HepG2 (cell line): ENCODE data around the gene COX6A2. TPM values are rescaled to one million over a fixed set of nuclear protein-coding genes. Genes with fewer than 3 reads are reported as not detected.

Experiments used
- ATAC-seq: fragments of 200-7000 bp; cut with Tn5 transposase; 3 replicates; pipeline ENCODE4 v1.9.1; 2020; ENCODE audit warnings: mild to moderate bottlenecking, moderate library complexity
- BruUV-seq: library from RNA; stranded (reverse); fragments of 400-500 nt; replicated peaks from 2 replicates; lab custom pipeline; 2021; lab: Mats Ljungman, UMichigan
- CTCF ChIA-PET: fragments of 300-600 bp; formaldehyde crosslinking; extraction: SDS; loops from one replicate; lab custom pipeline; 2021; ENCODE audit warnings: low total read pairs, inconsistent platforms, low intra/inter-chr PET ratio; lab: Yijun Ruan, JAX
- POLR2A ChIA-PET: fragments of 350-600 bp; sonication (Branson Sonifier 250); formaldehyde crosslinking; loops from one replicate; lab custom pipeline; 2020; ENCODE audit warnings: antibody characterized with exemption, inconsistent platforms; lab: Yijun Ruan, JAX
- DNase-seq: peaks from one replicate; pipeline ENCODE4 v3.0.0-alpha.2; 2015; ENCODE audit warnings: low spot score
- FAIRE-seq: peaks from 3 replicates; lab custom pipeline; 2011; peaks lifted over from hg19 to GRCh38; lab: Jason Lieb, UNC
- H2AFZ ChIP-seq: one replicate; pipeline ENCODE4 v1.6.1; 2011; ENCODE audit warnings: low read length, inconsistent platforms
- H3K27ac ChIP-seq: fragments of 300-600 bp; 3 replicates; pipeline ENCODE4 v1.8.0; 2011; ENCODE audit warnings: mixed run types, mild to moderate bottlenecking, mixed read lengths, low read length, inconsistent platforms; ENCODE audit not compliant: insufficient read depth; ENCODE audit errors: extremely low read length
- H3K27me3 ChIP-seq, 2 experiments: fragments of 200-600 bp in 1 of 2; 2 replicates in 1 of 2; 3 replicates in 1 of 2; pipeline versions ENCODE4 v1.6.0 to v1.8.0; 2011; ENCODE audit warnings: low read length in 2 of 2, mild to moderate bottlenecking in 2 of 2, moderate library complexity in 2 of 2, inconsistent platforms in 1 of 2; ENCODE audit not compliant: insufficient read depth in 2 of 2, control insufficient read depth in 1 of 2
- H3K36me3 ChIP-seq, 2 experiments: fragments of 200-600 bp in 1 of 2; replicated peaks in 1 of 2; 2 replicates in 1 of 2; 3 replicates in 1 of 2; pipeline versions ENCODE4 v1.5.1 to v1.8.0; 2011; ENCODE audit warnings: low read length in 2 of 2, inconsistent platforms in 1 of 2; ENCODE audit not compliant: insufficient read depth in 2 of 2, control insufficient read depth in 1 of 2
- H3K4me1 ChIP-seq: 2 replicates; pipeline ENCODE4 v1.5.1; 2012; ENCODE audit warnings: low read length, inconsistent platforms; ENCODE audit not compliant: insufficient read depth
- H3K4me2 ChIP-seq: 2 replicates; pipeline ENCODE4 v1.6.0; 2011; ENCODE audit warnings: low read depth, low read length, inconsistent platforms
- H3K4me3 ChIP-seq, 3 experiments: fragments of 200-600 bp in 1 of 3; sonication (generic), shearing (Covaris generic) in 1 of 3; replicated peaks in 1 of 3; 2 replicates each; pipeline ENCODE4 v1.5.1; 2011 to 2016; ENCODE audit warnings: low read length in 3 of 3, inconsistent platforms in 2 of 3, low read depth in 2 of 3, mild to moderate bottlenecking in 2 of 3, control low read depth in 1 of 3, mixed read lengths in 1 of 3; ENCODE audit not compliant: insufficient read depth in 1 of 3
- H3K79me2 ChIP-seq: one replicate; pipeline ENCODE4 v1.6.1; 2011; ENCODE audit warnings: low read length, inconsistent platforms; ENCODE audit not compliant: insufficient read depth
- H3K9ac ChIP-seq: 2 replicates; pipeline ENCODE4 v1.6.0; 2011; ENCODE audit warnings: mild to moderate bottlenecking, low read depth, low read length, inconsistent platforms; ENCODE audit not compliant: insufficient read depth
- H3K9me3 ChIP-seq: 2 replicates; pipeline ENCODE4 v1.5.1; 2012; ENCODE audit warnings: mild to moderate bottlenecking, low read length
- H4K20me1 ChIP-seq: 2 replicates; pipeline ENCODE4 v1.6.0; 2011; ENCODE audit warnings: inconsistent platforms, mild to moderate bottlenecking, low read length, moderate library complexity; ENCODE audit not compliant: insufficient read depth
- AGO2 ChIP-seq: fragments of 200-400 bp; formaldehyde crosslinking; optimal IDR thresholded peaks from 2 replicates; pipeline ENCODE3; 2017; ENCODE audit warnings: mild to moderate bottlenecking, low read depth, low read length, moderate library complexity
- GATAD1 ChIP-seq: IDR thresholded peaks from 2 replicates; pipeline ENCODE4 v1.6.1; 2016; ENCODE audit warnings: missing genetic modification reagents, missing compliant biosample characterization
- IKZF4 ChIP-seq: sonication (generic); formaldehyde crosslinking; IDR thresholded peaks from 2 replicates; pipeline ENCODE4 v1.5.1; 2020; ENCODE audit warnings: borderline replicate concordance, mild to moderate bottlenecking, low read depth, missing genetic modification reagents; ENCODE audit errors: not compliant biosample characterization
- NBN ChIP-seq: fragments of 450-650 bp; conservative IDR thresholded peaks from 2 replicates; pipeline ENCODE4 v1.6.1; 2017
- NFIB ChIP-seq: sonication (generic); formaldehyde crosslinking; IDR thresholded peaks from 2 replicates; pipeline ENCODE4 v1.9.0; 2021; ENCODE audit warnings: missing genetic modification reagents, mild to moderate bottlenecking, borderline replicate concordance
- POLR2AphosphoS5 ChIP-seq: IDR thresholded peaks from 2 replicates; pipeline ENCODE4 v1.6.1; 2012; ENCODE audit warnings: low read depth, low read length
- RBFOX2 ChIP-seq: fragments of 200-400 bp; formaldehyde crosslinking; IDR thresholded peaks from 2 replicates; pipeline ENCODE4 v1.6.1; 2017; ENCODE audit warnings: low read depth, mild to moderate bottlenecking, low read length
- TEAD3 ChIP-seq: optimal IDR thresholded peaks from 2 replicates; pipeline ENCODE3; 2016; ENCODE audit warnings: borderline replicate concordance
- TRIM24 ChIP-seq: sonication (generic); formaldehyde crosslinking; IDR thresholded peaks from 2 replicates; pipeline ENCODE4 v1.8.0; 2022; ENCODE audit warnings: mild to moderate bottlenecking, missing genetic modification reagents
- YEATS2 ChIP-seq: sonication (generic); formaldehyde crosslinking; IDR thresholded peaks from 2 replicates; pipeline ENCODE4 v1.4.0; 2020; ENCODE audit warnings: missing genetic modification reagents, borderline replicate concordance
- ZC3H13 ChIP-seq: sonication (generic); formaldehyde crosslinking; IDR thresholded peaks from 2 replicates; pipeline ENCODE4 v1.8.1; 2023; ENCODE audit warnings: mild to moderate bottlenecking, missing genetic modification reagents, moderate library complexity
- ZFP36L2 ChIP-seq: sonication (generic); formaldehyde crosslinking; IDR thresholded peaks from 2 replicates; pipeline ENCODE4 v1.4.0; 2020; ENCODE audit warnings: missing genetic modification reagents
- ZFX ChIP-seq: sonication (generic); formaldehyde crosslinking; IDR thresholded peaks from 2 replicates; pipeline ENCODE4 v1.4.0; 2020; ENCODE audit warnings: mild to moderate bottlenecking, low read depth, missing genetic modification reagents, moderate library complexity
- ZFYVE20 ChIP-seq: sonication (generic); formaldehyde crosslinking; IDR thresholded peaks from 2 replicates; pipeline ENCODE4 v1.8.0; 2023; ENCODE audit warnings: low read depth, mild to moderate bottlenecking, moderate library complexity, missing genetic modification reagents, borderline replicate concordance
- ZNF317 ChIP-seq: sonication (generic); formaldehyde crosslinking; IDR thresholded peaks from 2 replicates; pipeline ENCODE4 v1.5.0; 2020; ENCODE audit warnings: mild to moderate bottlenecking, missing genetic modification reagents
- WGBS: methylation state at CpG from one replicate; pipeline ENCODE4 v1.1.6; 2017; ENCODE audit warnings: low lambda C conversion rate; 5-methylcytosine and 5-hydroxymethylcytosine counted together
- in situ Hi-C: cut with HindIII; loops from 2 replicates; pipeline ENCODE4 v1.10.0; 2017; ENCODE audit warnings: low pct_unique_long_range_greater_than_20kb; ENCODE audit not compliant: extremely low pct_ligation_motif_present
- intact Hi-C: fragments of 100-400 bp; cut with micrococcal nuclease; formaldehyde crosslinking; loops from one replicate; pipeline ENCODE4 v1.10.0; 2022; ENCODE audit not compliant: unreplicated experiment
- polyA plus RNA-seq, 8 experiments: library from polyadenylated mRNA; depleted of rRNA in 3 of 8; stranded (reverse) in 7 of 8; unstranded in 1 of 8; fragments of >200 nt; fragmentation: Illumina TruSeq in 4 of 8; extraction: Trizol in 4 of 8; gene quantifications; 2 replicates each; pipeline versions ENCODE4 v1.2.1 to v1.2.3, GENCODE V29; 2011 to 2016; ENCODE audit warnings: low read depth in 4 of 8, missing spikeins in 1 of 8, mixed read lengths in 1 of 8; ENCODE audit not compliant: insufficient read depth in 1 of 8
- total RNA-seq, 5 experiments: library from RNA; depleted of rRNA; stranded (reverse); fragments of >200 nt; fragmentation: Illumina TruSeq; extraction: Trizol; gene quantifications; 2 replicates each; pipeline ENCODE4 v1.2.3, GENCODE V29; 2016; ENCODE audit warnings: low read depth in 1 of 5
- TF ChIP-seq, protein P1 (sequence below): sonication (generic); formaldehyde crosslinking; IDR thresholded peaks from 2 replicates; pipeline ENCODE4 v1.8.1; 2023; ENCODE audit warnings: mild to moderate bottlenecking, moderate library complexity, missing genetic modification reagents
- TF ChIP-seq, protein P2 (sequence below): sonication (generic); formaldehyde crosslinking; IDR thresholded peaks from 2 replicates; pipeline ENCODE4 v1.4.0; 2020; ENCODE audit warnings: mild to moderate bottlenecking, missing genetic modification reagents
- TF ChIP-seq, protein P3 (sequence below): sonication (generic); formaldehyde crosslinking; IDR thresholded peaks from 2 replicates; pipeline ENCODE4 v1.5.1; 2020; ENCODE audit warnings: mild to moderate bottlenecking, missing genetic modification reagents, moderate library complexity

Gene COX6A2
- total and polyA plus RNA-seq, 2 of the 13 experiments (the other 11 are each of a cell fraction or from before 2014, with no cell fraction given) = not detected

DNA sequence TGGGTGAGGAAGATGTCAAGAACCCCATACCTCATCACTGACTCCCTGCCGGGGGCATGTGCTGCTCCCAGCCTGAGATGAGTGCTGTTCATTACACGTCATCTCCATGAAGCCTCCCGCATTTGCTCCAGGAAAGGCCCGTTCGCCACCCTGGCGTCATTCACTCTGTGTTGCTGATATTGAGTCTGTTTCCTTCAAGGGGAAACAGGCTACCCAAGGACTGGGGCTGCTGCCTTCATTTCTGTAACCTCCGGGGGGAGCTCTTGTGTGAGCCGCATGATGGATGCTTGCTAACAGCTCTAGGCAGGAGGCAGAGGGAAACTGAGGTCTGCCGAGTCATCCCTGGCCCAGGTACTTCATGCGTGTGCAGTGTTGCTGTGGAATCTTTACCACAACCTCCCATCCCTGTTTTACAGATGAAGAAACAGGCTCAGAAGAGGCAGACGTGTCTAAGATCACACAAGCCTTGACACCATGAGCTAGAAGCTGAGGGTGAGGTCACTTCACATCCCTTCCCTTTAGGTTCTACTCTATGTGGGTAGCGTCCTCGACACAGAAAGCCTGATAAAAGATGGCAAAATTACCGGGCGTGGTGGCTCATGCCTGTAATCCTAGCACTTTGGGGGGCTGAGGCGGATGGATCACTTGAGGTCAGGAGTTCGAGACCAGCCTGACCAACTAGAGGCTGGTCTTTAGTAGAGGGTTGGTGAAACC lies 27.6 kb upstream of the COX6A2 start:
- POLR2A ChIA-PET = interaction anchor here (0.6 to 8.3 kb wide), 8 partner anchors 10 to 464 kb away, joined by 3 to 110 read pairs (median 3); partner anchors contain the start of genes KAT8, RUSF1 and ZNF843
- WGBS = 89% methylated on average over 17 of the region's 17 CpGs
- no TSS peak for BruUV-seq
- peaks cover 0 to 2% of the 10 kb centered on the region in 2 experiments; a peak in 1 of 5 replicates for H3K36me3 ChIP-seq
- H4K20me1 ChIP-seq = peaks cover 43% of the 10 kb centered on the region
- H3K79me2 ChIP-seq = peaks cover 33% of the 10 kb centered on the region
- intact Hi-C loops = loop anchor here (5.0 kb wide), 1 partner anchor 417 kb away; the partner anchor contains the start of gene ZNF267
- H3K4me3 ChIP-seq = no peak overlapping the region
- no peak for FAIRE-seq
- H3K27ac ChIP-seq = no peak overlapping the region
- no peak overlapping the region for H3K9ac ChIP-seq
- no peak overlapping the region for H2AFZ ChIP-seq
- no peaks in the 10 kb centered on the region for H3K9me3 ChIP-seq
- in situ Hi-C loops = loop anchor here (5.0 to 10.0 kb wide), 3 partner anchors 247 to 463 kb away; partner anchors contain the start of gene ZNF267
- H3K4me1 ChIP-seq = peaks cover 72% of the 10 kb centered on the region
- H3K4me2 ChIP-seq = peak overlapping the region; percentile 23
- ATAC-seq = no peak
- CTCF ChIA-PET = no interaction called here
- H3K27me3 ChIP-seq = no peaks in the 10 kb centered on the region; a peak in 1 of 5 replicates
- DNase-seq = no peak
- TF ChIP-seq GATAD1 (CRISPR knock-in tag) (no peak), ZFYVE20 (CRISPR knock-in tag) (no peak), ZNF317 (CRISPR knock-in tag) (no peak), IKZF4 (no peak), TRIM24 (no peak), NBN (no peak), ZFP36L2 (no peak), TEAD3 (CRISPR knock-in tag) (no peak), ZC3H13 (CRISPR knock-in tag) (peak; percentile 98), NFIB (no peak), POLR2AphosphoS5 (0 out of 2 replicates have a peak, but pooled peaks have one; percentile 4), ZFX (CRISPR knock-in tag) (no peak), YEATS2 (no peak), RBFOX2 (peak; percentile 32; the same call in 1 of the 2 replicates), AGO2 (peak; percentile 33)
- TF ChIP-seq, protein P1, sequence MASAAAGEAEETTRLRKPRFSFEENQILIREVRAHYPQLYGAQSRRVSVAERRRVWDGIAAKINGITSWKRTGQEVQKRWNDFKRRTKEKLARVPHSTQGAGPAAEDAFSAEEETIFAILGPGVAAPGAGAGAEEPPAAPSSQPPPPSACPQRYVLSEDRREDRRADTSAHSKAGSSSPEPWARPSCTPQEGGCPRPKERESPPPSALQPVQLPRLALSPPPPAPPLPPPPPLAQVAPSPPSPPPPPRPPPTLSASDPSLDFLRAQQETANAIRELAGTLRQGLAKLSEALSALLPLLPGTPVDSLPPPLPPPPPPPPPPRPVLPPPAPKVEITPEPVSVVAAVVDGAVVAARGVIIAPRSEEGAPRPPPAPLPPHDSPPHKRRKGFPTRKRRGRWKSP (CRISPR knock-in tag) = no peak
- TF ChIP-seq, protein P2, sequence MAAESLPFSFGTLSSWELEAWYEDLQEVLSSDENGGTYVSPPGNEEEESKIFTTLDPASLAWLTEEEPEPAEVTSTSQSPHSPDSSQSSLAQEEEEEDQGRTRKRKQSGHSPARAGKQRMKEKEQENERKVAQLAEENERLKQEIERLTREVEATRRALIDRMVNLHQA = no peak
- TF ChIP-seq, protein P3, sequence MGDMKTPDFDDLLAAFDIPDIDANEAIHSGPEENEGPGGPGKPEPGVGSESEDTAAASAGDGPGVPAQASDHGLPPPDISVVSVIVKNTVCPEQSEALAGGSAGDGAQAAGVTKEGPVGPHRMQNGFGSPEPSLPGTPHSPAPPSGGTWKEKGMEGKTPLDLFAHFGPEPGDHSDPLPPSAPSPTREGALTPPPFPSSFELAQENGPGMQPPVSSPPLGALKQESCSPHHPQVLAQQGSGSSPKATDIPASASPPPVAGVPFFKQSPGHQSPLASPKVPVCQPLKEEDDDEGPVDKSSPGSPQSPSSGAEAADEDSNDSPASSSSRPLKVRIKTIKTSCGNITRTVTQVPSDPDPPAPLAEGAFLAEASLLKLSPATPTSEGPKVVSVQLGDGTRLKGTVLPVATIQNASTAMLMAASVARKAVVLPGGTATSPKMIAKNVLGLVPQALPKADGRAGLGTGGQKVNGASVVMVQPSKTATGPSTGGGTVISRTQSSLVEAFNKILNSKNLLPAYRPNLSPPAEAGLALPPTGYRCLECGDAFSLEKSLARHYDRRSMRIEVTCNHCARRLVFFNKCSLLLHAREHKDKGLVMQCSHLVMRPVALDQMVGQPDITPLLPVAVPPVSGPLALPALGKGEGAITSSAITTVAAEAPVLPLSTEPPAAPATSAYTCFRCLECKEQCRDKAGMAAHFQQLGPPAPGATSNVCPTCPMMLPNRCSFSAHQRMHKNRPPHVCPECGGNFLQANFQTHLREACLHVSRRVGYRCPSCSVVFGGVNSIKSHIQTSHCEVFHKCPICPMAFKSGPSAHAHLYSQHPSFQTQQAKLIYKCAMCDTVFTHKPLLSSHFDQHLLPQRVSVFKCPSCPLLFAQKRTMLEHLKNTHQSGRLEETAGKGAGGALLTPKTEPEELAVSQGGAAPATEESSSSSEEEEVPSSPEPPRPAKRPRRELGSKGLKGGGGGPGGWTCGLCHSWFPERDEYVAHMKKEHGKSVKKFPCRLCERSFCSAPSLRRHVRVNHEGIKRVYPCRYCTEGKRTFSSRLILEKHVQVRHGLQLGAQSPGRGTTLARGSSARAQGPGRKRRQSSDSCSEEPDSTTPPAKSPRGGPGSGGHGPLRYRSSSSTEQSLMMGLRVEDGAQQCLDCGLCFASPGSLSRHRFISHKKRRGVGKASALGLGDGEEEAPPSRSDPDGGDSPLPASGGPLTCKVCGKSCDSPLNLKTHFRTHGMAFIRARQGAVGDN = peak; percentile 41
